ENCODE measurements around the gene IFI16.
"Not testable (repeated sequence)": the region's sequence is repeated elsewhere in the genome, so short reads cannot be mapped to it uniquely, and the experiment has no call there.

IFI16 gene

DNA sequence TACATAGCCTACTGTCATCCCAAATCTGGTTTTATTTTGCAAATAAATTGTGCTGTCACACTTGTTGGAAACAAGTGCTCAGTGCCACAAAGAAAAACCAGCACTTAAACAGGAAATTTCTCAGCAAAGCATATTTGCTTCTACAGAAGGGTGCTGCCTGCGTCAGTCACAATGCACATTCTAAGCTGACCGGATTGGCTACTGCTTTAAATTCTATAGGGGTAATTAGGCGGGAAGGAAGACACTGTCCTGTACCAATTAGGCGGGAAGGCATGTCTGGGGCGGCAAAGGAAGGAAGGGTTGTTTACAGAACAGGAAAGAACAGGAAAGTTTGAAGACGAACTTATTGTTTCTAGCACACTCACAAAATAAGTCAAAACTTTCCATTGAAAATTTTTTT, 2.8 kb downstream of the IFI16 start:
- Histone ChIP-seq H3K36me3 (ENCODE audit: control insufficient read depth, insufficient read depth, low read length) (peaks cover 11% of the 10 kb centered on the region), H3K27me3 (replicated peaks; ENCODE audit: control insufficient read depth, insufficient read depth, low read length) (no peaks in the 10 kb centered on the region), H3K4me3 (replicated peaks; ENCODE audit: low read depth, low read length) (peak overlapping the region; percentile 69)
- DNase-seq (ENCODE audit: extremely low read depth, insufficient read length) = peak; percentile 47
- TF ChIP-seq, protein P1, sequence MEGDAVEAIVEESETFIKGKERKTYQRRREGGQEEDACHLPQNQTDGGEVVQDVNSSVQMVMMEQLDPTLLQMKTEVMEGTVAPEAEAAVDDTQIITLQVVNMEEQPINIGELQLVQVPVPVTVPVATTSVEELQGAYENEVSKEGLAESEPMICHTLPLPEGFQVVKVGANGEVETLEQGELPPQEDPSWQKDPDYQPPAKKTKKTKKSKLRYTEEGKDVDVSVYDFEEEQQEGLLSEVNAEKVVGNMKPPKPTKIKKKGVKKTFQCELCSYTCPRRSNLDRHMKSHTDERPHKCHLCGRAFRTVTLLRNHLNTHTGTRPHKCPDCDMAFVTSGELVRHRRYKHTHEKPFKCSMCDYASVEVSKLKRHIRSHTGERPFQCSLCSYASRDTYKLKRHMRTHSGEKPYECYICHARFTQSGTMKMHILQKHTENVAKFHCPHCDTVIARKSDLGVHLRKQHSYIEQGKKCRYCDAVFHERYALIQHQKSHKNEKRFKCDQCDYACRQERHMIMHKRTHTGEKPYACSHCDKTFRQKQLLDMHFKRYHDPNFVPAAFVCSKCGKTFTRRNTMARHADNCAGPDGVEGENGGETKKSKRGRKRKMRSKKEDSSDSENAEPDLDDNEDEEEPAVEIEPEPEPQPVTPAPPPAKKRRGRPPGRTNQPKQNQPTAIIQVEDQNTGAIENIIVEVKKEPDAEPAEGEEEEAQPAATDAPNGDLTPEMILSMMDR (IDR thresholded peaks at IDR 0.05; ENCODE audit: insufficient read depth, low read length, poor library complexity, severe bottlenecking) = no peak

DNA sequence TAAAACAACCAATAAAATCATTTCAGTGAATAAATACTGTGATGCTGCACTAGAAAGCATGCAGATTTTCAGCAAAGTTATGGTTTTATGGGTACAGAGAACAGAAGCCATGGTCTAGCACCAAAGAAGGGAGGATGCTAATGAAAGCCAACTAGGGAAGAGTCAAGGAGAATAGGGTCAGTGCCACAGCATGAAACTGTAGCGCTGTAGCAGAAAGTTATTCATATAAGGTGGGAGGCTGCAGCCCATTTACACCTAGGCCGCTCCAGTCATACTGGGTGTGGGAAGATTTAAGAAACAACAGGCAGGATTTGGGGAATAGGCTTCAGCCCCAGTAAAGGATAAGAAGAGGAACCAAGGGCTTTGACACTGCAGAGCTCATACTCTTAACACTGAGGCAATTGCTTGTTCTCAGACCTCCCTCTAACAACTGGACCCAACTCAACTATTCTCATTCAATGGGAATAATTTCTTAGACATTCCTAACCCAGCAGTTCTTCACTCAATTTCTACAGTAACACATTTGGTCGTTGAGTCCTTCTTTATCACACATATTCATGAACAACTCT, 4.4 kb downstream of the IFI16 start:
- TF ChIP-seq, protein P1 (IDR thresholded peaks at IDR 0.05; ENCODE audit: insufficient read depth, low read length, poor library complexity, severe bottlenecking) = no peak
- H3K27me3 ChIP-seq (replicated peaks; ENCODE audit: control insufficient read depth, insufficient read depth, low read length) = no peaks in the 10 kb centered on the region
- H3K36me3 ChIP-seq (ENCODE audit: control insufficient read depth, insufficient read depth, low read length) = peaks cover 14% of the 10 kb centered on the region
- no peak for DNase-seq (ENCODE audit: extremely low read depth, insufficient read length)
- peak overlapping the region; percentile 69 for H3K4me3 ChIP-seq (replicated peaks; ENCODE audit: low read depth, low read length)

DNA sequence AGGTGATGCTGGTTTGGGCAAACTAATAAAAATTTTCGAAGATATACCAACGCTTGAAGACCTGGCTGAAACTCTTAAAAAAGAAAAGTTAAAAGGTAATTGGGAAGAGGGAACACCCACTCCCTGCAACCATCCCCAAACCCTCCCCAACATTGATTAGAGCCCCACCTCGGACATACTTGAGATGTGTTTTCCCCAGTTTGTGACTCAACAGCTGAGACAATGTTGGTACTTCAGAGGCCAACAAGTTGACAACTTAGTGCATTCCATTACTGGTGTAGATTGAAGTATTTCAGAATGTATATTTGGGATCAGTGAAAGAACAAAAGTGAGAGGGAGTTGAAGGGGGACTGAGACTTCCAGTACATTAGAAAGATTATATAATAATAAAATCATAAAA, 5.1 kb downstream of the IFI16 start:
- TF ChIP-seq, protein P1 (IDR thresholded peaks at IDR 0.05; ENCODE audit: insufficient read depth, low read length, poor library complexity, severe bottlenecking) = no peak
- H3K36me3 ChIP-seq (ENCODE audit: control insufficient read depth, insufficient read depth, low read length) = peaks cover 15% of the 10 kb centered on the region
- no peak for DNase-seq (ENCODE audit: extremely low read depth, insufficient read length)
- no peaks in the 10 kb centered on the region for H3K27me3 ChIP-seq (replicated peaks; ENCODE audit: control insufficient read depth, insufficient read depth, low read length)
- peak overlapping the region; percentile 69 for H3K4me3 ChIP-seq (replicated peaks; ENCODE audit: low read depth, low read length)

DNA sequence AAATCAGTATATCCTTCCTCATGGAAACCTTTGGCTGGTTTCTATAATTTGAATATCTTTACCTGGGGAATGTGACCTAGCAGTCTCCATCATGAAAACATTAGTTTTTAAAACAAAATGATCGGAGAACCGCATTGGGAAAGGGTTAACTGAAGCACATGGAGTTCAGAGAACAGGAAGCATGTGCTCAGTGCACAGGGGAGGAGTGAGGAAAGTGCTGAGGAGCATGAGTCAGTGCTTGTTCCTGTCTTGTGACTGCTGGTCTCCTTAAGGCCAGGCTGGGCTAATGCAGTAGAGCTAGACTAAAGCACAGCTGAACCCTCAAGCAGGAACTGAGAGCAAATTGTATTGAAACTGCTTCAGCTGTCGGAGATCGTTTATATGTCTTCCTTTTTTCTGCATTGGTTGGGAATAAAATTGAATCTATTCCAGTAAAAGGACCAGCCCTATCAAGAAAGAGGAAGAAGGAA, 5.8 kb downstream of the IFI16 start:
- Histone ChIP-seq H3K36me3 (ENCODE audit: control insufficient read depth, insufficient read depth, low read length) (peaks cover 17% of the 10 kb centered on the region), H3K27me3 (replicated peaks; ENCODE audit: control insufficient read depth, insufficient read depth, low read length) (no peaks in the 10 kb centered on the region), H3K4me3 (replicated peaks; ENCODE audit: low read depth, low read length) (peak overlapping the region; percentile 32)
- TF ChIP-seq, protein P1 (IDR thresholded peaks at IDR 0.05; ENCODE audit: insufficient read depth, low read length, poor library complexity, severe bottlenecking) = no peak
- DNase-seq (ENCODE audit: extremely low read depth, insufficient read length) = peak; percentile 61

DNA sequence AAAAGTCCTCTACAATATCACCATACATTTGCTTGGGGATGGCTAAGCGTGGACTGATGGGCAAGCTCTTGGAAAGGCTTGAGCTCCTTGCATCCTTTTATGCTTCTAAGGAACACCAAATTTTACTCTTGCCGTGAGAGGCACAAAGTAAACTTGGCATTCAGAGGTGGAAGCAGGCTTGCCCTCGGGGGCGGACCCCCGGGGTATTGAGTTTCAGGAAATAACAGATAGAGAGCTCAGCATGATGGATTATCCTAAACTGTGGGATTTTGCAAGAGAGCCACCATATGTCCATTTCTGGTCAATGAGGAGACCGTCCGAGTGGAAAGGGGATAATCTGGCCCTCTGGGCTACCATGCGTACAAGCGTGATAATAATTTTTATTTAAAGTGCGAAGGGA, 14.0 kb downstream of the IFI16 start:
- no peak for DNase-seq (ENCODE audit: extremely low read depth, insufficient read length)
- peaks cover 14% of the 10 kb centered on the region for H3K36me3 ChIP-seq (ENCODE audit: control insufficient read depth, insufficient read depth, low read length)
- H3K27me3 ChIP-seq (replicated peaks; ENCODE audit: control insufficient read depth, insufficient read depth, low read length) = no peaks in the 10 kb centered on the region
- H3K4me3 ChIP-seq (replicated peaks; ENCODE audit: low read depth, low read length) = no peak overlapping the region
- TF ChIP-seq, protein P1 (IDR thresholded peaks at IDR 0.05; ENCODE audit: insufficient read depth, low read length, poor library complexity, severe bottlenecking) = no peak

DNA sequence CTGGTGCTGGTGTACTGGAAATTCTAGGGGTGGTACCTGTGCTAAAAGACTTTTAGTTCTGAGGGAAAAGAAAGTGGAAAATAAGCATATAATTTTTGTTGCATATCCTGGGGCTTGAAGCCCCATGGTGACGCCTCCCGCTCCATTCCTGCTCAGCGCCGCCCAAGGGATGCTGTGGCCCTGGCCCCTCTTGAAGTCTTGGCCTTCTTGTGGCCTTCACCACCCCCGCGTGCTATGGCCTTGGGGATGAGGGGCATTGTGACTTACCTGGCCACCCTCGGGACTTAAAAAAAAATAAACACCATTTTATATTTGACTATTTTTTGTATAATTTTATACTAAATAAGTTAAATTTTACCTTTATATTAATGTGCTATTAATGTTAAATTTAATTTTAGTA, 15.3 kb downstream of the IFI16 start:
- H3K4me3 ChIP-seq (replicated peaks; ENCODE audit: low read depth, low read length) = no peak overlapping the region

DNA sequence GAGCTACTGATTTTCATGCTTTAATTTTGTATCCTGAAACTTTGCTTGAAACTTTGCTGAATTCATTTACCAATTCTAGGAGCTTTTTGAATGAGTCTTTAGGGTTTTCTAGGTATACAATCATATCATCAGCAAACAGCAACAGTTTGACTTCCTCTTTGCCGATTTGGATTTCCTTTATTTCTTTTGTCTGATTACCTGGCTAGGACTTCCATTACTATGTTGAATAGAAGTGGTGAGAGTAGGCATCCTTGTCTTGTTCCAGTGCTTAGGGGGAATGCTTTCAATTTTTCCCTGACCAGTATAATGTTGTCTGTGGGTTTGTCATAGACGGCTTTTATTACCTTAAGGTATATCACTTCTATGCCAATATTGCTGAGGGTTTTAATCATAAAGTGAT, 17.1 kb downstream of the IFI16 start:
- H3K36me3 ChIP-seq (ENCODE audit: control insufficient read depth, insufficient read depth, low read length) = peaks cover 20% of the 10 kb centered on the region
- not testable (repeated sequence) for DNase-seq (ENCODE audit: extremely low read depth, insufficient read length); H3K27me3 ChIP-seq (replicated peaks; ENCODE audit: control insufficient read depth, insufficient read depth, low read length); H3K4me3 ChIP-seq (replicated peaks; ENCODE audit: low read depth, low read length)

More for the DNA sequence above, 15.3 kb downstream of the IFI16 start:
- Histone ChIP-seq H3K27me3 (replicated peaks; ENCODE audit: control insufficient read depth, insufficient read depth, low read length) (no peaks in the 10 kb centered on the region), H3K36me3 (ENCODE audit: control insufficient read depth, insufficient read depth, low read length) (peaks cover 13% of the 10 kb centered on the region)
- TF ChIP-seq, protein P1 (IDR thresholded peaks at IDR 0.05; ENCODE audit: insufficient read depth, low read length, poor library complexity, severe bottlenecking) = no peak
- no peak for DNase-seq (ENCODE audit: extremely low read depth, insufficient read length)

Data from GM06990 (cell line).